Nephron (organoid): ENCODE data around the gene UBC.

Experiments
- H3K27ac Mint-ChIP-seq, 3 experiments: 2 replicates each; pipeline ENCODE4 v1.8.0; 2020; ENCODE audit warnings: mixed read lengths in 3 of 3, mild to moderate bottlenecking in 2 of 3, moderate library complexity in 1 of 3
- H3K27me3 Mint-ChIP-seq: 2 replicates; pipeline ENCODE4 v1.8.0; 2021; ENCODE audit warnings: low read depth, mild to moderate bottlenecking, moderate library complexity, mixed read lengths
- H3K36me3 Mint-ChIP-seq: 2 replicates; pipeline ENCODE4 v1.8.0; 2020; ENCODE audit warnings: low read depth, mixed read lengths
- H3K4me1 Mint-ChIP-seq: 2 replicates; pipeline ENCODE4 v1.8.0; 2020; ENCODE audit warnings: mixed read lengths
- H3K4me3 Mint-ChIP-seq, 3 experiments: 2 replicates each; pipeline ENCODE4 v1.8.0; 2020; ENCODE audit warnings: mild to moderate bottlenecking in 3 of 3, mixed read lengths in 3 of 3, moderate library complexity in 2 of 3
- H3K9me3 Mint-ChIP-seq: 2 replicates; pipeline ENCODE4 v1.8.0; 2020; ENCODE audit warnings: mixed read lengths
- TF ChIP-seq, protein P1 (sequence below), 3 experiments: fragments of 200-600 bp; sonication (generic); IDR thresholded peaks; one replicate each; pipeline ENCODE4 v1.5.0; 2021; ENCODE audit warnings: antibody characterized with exemption in 3 of 3; ENCODE audit not compliant: unreplicated experiment in 3 of 3

UBC gene

DNA sequence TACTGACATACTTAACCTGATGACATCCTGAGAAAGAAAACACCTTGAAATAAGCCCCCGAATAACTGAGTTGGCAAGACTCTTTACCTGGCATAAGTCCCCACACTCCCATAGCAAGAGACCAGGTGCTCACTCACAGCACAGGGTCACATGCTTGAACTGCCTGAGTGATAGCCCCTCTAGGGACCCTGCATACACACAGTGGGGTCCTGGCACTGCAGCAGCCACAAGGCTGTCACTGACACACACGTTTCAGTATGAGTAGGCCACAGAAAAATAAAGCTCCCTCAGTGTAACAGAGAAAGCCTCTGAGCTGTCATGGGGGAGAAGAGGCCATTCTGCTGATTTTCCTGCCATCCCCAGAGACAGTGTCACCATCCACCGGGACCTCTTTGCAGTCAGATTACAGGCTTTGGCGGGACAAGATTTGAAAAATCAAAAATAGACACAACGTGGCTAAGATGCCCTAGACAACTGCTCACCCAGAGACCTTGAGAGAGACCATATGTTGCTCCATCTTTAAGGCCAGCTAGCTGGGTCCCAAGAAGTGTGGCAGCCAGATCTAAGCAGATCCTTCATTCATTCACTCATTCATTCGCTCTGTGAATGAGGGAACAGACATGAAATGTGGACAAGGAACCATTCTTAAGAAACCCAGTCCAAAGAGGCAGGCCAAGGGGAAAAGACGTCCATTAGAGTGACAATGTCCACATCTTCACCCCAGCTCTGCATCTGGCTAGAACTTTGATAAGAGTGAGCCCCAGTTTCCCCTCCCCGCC is 52.4 kb downstream of the UBC start:
- H3K9me3 Mint-ChIP-seq = no peaks in the 10 kb centered on the region
- H3K36me3 Mint-ChIP-seq = no peaks in the 10 kb centered on the region
- peaks cover 21% of the 10 kb centered on the region for H3K4me1 Mint-ChIP-seq
- H3K27me3 Mint-ChIP-seq = peaks cover 10% of the 10 kb centered on the region
- peak overlapping the region; percentile 84 to 89 (median 88) for H3K4me3 Mint-ChIP-seq
- peak overlapping the region in 2 of 3 experiments; percentile 51 to 70 for H3K27ac Mint-ChIP-seq
- TF ChIP-seq, protein P1, sequence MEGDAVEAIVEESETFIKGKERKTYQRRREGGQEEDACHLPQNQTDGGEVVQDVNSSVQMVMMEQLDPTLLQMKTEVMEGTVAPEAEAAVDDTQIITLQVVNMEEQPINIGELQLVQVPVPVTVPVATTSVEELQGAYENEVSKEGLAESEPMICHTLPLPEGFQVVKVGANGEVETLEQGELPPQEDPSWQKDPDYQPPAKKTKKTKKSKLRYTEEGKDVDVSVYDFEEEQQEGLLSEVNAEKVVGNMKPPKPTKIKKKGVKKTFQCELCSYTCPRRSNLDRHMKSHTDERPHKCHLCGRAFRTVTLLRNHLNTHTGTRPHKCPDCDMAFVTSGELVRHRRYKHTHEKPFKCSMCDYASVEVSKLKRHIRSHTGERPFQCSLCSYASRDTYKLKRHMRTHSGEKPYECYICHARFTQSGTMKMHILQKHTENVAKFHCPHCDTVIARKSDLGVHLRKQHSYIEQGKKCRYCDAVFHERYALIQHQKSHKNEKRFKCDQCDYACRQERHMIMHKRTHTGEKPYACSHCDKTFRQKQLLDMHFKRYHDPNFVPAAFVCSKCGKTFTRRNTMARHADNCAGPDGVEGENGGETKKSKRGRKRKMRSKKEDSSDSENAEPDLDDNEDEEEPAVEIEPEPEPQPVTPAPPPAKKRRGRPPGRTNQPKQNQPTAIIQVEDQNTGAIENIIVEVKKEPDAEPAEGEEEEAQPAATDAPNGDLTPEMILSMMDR (IDR thresholded peaks at IDR 0.05; ENCODE audit: unreplicated experiment in 3 of 3) = no peak
